Hindlimb muscle (tissue), 1 donor: Measurements from ENCODE around the gene CLASP1. TPM values are rescaled to one million over a fixed set of nuclear protein-coding genes. Genes with fewer than 3 reads are reported as not detected.
A peak's percentile ranks its signal among the peaks of the same experiment; 100 is the strongest.
"Not testable (repeated sequence)": the region's sequence is repeated elsewhere in the genome, so short reads cannot be mapped to it uniquely, and the experiment has no call there.

ENCODE experiments used
- DNase-seq: peaks from one replicate; pipeline ENCODE4 v3.0.0-alpha.2; 2013
- polyA plus RNA-seq: library from polyadenylated mRNA; unstranded; fragments of 120-200 nt; gene quantifications from one replicate; pipeline ENCODE4 v1.2.1, GENCODE V29; 2013; ENCODE audit not compliant: insufficient read length

Gene CLASP1
- polyA plus RNA-seq, 1 donor, result 69.7 TPM

- DNase-seq, result no peak
Measured at GRCh38 chr2:121412349-121412748, 236.9 kb downstream of the CLASP1 start.

DNA sequence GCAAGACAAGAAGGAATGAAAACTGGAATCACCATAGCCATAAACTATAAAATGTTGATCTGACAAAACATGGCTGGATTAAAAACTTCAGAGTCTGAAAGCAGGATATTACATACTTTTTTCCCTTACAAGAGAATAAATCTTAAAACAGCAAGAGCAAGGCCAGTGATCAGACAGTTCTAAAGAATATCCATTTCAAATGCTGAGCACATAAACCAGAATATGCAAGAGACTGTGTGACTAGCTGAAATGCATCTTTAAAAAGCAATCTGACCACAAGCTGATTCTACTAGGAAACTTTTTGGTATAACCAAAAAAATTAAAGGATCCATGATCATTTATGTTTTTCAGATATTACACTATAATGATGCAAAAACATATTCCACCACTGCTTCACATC lies 239.3 kb downstream of the CLASP1 start:
- no peak for DNase-seq

GRCh38 chr2:121409388-121409787 lies 239.9 kb downstream of the CLASP1 start:
- DNase-seq, result no peak

DNA sequence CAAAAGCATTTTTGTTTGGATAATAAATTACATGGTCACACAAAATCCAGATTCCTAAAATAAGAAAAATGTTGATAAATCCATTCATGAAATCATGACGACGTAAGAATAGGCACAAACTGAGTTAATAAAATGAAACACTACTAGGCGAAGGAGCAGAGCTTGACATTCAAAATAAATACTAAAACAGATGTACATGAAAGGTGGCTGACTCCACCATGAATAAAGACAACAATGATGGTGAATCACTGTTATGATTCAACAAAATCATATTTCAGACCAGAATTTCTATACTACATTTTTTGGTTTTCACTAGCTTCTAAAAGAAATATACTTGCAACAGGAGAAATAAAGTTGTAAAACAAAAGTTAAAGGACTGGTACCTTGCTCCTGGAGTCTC lies 240.6 kb downstream of the CLASP1 start:
- no peak for DNase-seq

- no peak for DNase-seq
Measured at GRCh38 chr2:121405233-121405632, 244.0 kb downstream of the CLASP1 start.

DNA sequence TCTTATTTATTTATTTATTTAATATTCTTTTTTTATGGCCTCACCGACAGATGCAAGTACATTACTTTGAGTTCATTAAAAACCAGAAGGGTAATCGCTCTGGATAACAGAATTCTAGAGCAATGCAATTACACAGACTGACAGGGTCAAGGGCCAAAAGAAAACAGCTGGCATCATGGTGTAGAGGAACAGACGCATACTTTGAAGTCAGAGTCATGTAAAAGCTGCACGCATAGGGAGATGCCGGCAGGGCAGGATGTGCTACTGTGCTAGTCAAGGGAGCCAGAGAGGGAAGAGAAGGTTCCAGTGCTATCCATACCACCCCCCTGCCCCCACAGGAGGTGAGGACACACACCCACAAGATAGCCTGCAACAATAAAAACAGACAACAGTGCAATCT lies 249.1 kb downstream of the CLASP1 start:
- no peak for DNase-seq

GRCh38 chr2:121398853-121399252 lies 250.4 kb downstream of the CLASP1 start:
- DNase-seq, result no peak

GRCh38 chr2:121390082-121390692 lies 259.1 kb downstream of the CLASP1 start:
- no peak for DNase-seq

DNA sequence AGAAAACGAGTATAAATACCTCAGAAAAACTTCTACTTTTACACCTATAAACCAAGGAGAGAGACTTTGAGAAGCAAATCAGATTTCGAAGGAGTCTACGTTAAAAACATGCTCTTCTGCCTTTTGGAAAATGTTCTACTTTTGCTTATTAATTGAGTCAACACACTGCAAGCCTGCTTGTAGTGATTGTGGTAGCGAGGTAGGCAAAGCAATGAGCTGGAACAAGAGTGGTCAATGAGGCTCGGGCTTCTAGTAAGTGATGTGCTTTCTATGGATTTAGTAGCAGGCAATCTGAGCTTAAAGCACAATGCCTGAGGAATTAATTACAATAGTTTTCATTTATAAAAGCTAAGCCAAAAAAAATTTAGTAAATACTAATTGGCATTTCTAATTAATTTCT lies 260.9 kb downstream of the CLASP1 start:
- no peak for DNase-seq

GRCh38 chr2:121387591-121388325 lies 261.5 kb downstream of the CLASP1 start:
- no peak for DNase-seq

GRCh38 chr2:121386707-121387106 lies 262.6 kb downstream of the CLASP1 start:
- no peak for DNase-seq

DNA sequence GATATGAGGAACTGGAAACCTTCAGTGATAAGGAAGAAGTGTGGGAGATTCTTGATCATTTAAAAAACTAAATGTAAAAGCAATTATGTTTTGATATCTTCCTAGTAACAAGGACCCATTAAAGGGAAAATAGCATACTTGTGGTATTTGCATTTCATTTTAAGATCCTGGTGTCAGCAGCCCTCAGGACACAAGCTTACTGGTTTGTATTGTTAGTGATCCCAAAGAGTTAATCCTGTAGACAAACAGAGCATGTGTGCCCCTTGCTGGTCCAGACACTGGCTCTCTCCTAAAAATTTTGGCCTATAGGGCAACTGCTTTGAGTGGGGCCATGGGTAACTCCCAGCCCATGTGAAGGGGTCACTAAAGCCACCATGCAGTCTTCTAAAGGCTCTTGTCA lies 263.2 kb downstream of the CLASP1 start:
- DNase-seq, result no peak

- no peak for DNase-seq
Measured at GRCh38 chr2:121382744-121383143, 266.5 kb downstream of the CLASP1 start.

GRCh38 chr2:121377646-121378045 lies 271.6 kb downstream of the CLASP1 start:
- DNase-seq, result no peak

GRCh38 chr2:121376535-121377250 lies 272.6 kb downstream of the CLASP1 start:
- peak; percentile 13 for DNase-seq

GRCh38 chr2:121375621-121376159 lies 273.6 kb downstream of the CLASP1 start:
- DNase-seq, result no peak

DNA sequence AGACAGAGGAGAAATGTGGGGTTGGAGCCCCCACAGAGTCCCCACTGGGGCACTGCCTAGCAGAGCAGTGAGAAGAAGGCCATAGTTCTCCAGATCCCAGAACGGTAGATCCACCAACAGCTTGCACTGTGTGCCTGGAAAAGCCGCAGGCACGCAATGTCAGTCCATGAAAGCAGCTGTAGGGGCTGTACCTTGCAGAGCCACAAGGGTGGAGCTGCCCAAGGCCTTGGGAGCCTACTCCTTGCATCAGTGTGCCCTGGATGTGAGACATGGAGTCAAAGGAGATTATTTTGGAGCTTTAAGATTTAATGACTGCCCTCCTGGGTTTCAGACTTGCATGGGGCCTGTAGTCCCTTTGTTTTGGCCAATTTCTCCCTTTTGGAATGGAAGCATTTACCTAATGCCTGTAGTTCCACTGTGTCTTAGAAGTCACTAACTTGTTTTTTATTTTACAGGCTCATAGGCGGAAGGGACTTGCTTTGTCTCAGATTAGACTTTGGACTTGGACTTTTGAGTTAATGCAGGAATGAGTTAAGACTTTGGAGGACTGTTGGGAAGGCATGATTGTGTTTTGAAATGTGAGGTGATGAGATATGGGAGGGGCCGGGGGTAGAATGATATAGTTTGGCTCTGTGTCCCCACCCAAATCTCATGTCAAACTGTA lies 274.7 kb downstream of the CLASP1 start:
- not testable (repeated sequence) for DNase-seq

DNA sequence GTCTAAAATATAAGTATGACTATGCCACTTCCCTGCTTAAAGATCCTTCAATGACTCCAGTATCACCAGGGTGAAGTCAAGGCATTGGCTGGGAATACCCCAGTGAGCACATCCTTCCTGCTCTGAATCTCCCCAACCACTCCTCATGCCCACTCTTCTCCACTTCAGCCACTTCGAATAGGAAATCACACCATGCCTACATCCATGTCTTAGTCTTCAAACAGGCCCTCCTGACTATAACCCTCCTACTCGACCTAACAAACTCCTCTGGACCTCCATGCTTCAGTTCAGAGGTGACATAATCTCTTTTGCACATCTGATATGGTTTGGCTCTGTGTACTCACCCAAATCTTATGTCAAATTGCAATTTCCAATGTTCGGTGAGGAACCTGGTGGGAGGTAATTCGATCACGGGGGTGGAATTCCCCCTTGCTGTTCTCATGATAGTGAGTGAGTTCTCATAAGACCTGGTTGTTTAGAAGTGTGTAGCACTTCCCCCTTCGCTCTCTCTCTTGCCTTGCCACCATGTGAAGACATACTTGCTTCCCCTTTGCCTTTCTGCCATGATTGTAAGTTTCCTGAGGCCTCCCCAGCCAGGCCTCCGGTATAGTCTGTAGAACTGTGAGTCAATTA lies 276.4 kb downstream of the CLASP1 start:
- DNase-seq, result no peak

GRCh38 chr2:121372082-121372481 lies 277.2 kb downstream of the CLASP1 start:
- no peak for DNase-seq

DNA sequence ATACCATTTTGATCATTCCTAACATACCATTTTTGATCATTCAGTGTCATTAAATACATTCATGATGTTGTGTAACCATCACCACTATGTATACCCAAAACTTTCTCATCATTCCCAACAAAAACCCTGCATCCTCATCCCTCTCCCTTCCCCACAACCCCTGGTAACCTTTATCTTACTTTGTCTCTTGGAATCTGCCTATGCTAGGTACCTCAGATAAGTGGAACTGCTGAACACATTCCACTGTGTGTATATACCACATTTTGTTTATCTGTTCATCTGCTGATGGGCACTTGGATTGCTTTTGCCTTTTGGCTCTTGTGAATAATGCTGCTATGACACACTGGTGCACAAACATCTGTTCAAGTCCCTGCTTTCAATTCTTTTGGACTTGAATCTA lies 280.4 kb downstream of the CLASP1 start:
- DNase-seq, result no peak

DNA sequence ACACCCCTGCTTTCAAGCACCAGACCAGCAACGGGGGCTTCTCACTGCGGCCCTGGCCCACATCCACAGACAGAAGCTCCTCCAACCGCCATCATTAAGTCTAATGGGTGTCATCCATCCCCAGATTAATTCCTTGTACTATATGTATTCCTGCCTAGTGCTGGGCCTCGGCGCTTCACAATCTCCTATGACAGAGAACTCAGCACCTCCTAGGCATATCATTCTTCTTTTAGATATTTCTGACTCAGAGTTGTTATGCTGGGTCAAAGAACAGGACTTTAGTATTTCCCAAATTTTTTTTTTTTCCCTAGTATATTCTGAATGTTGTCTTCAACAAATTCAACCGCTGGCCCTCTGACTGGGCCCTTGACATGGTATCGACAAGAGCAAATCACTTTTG lies 281.1 kb downstream of the CLASP1 start:
- no peak for DNase-seq

GRCh38 chr2:121367246-121367900 lies 281.9 kb downstream of the CLASP1 start:
- no peak for DNase-seq
